WERI-Rb-1 (cell line): ENCODE data around the gene KLHL8.

ENCODE experiments used
- DNase-seq: peaks from one replicate; pipeline ENCODE4 v3.0.0-alpha.2; 2020
- H3K27ac ChIP-seq: fragments of 250-450 bp; sonication (Bioruptor Pico); 2 replicates; pipeline ENCODE4 v1.5.1; 2020; ENCODE audit warnings: mild to moderate bottlenecking, moderate library complexity
- H3K27me3 ChIP-seq: fragments of 250-450 bp; sonication (Bioruptor Pico); 2 replicates; pipeline ENCODE4 v1.5.1; 2021; ENCODE audit warnings: mild to moderate bottlenecking, low read depth, moderate library complexity; ENCODE audit not compliant: insufficient read depth, severe bottlenecking
- H3K36me3 ChIP-seq: fragments of 250-450 bp; sonication (Bioruptor Pico); 2 replicates; pipeline ENCODE4 v1.5.1; 2020; ENCODE audit warnings: mild to moderate bottlenecking, moderate library complexity
- H3K4me3 ChIP-seq: 2 replicates; pipeline ENCODE4 v1.5.1; 2011; ENCODE audit warnings: low read depth, mild to moderate bottlenecking, control low read depth, low read length
- H3K9me3 ChIP-seq: fragments of 250-450 bp; sonication (Bioruptor Pico); 2 replicates; pipeline ENCODE4 v1.5.1; 2021; ENCODE audit warnings: mild to moderate bottlenecking, moderate library complexity; ENCODE audit not compliant: severe bottlenecking
- TF ChIP-seq, protein P1 (sequence below): IDR thresholded peaks from 2 replicates; pipeline ENCODE4 v1.5.1; 2011; ENCODE audit warnings: low read depth, mild to moderate bottlenecking, control low read depth, inconsistent platforms, low read length

KLHL8 gene

DNA sequence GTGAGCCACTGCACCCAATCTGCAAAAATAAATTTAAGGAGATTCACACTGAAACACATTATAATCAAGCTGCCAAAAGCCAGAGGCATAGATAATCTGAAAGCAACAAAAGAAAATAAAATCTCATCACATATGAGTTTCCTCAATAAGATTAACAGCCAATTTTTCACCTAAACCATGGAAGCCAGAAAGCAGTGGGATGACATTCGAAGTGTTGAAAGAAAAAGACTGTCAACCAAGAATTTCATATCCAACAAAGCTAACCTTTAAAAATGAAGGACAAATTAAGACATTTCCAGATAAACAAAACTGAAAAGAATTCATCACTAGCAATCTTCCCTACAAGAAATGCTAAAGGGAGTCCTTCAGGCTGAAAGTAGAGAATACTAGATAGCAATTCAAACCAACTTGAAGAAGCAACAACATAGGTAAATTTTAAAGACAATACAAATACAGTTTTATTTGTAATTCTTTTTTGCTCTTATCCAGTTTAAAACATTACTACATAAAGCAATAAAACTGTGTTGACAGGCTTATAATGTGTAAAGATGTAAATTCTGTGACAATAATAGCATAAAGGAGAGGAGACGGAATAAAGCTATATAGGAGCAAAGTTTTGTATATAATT, 23.1 kb upstream of the KLHL8 start:
- Histone ChIP-seq H3K27me3 (no peaks in the 10 kb centered on the region), H3K9me3 (peaks cover 3% of the 10 kb centered on the region), H3K4me3 (no peak overlapping the region), H3K36me3 (no peaks in the 10 kb centered on the region), H3K27ac (no peak overlapping the region)
- TF ChIP-seq, protein P1, sequence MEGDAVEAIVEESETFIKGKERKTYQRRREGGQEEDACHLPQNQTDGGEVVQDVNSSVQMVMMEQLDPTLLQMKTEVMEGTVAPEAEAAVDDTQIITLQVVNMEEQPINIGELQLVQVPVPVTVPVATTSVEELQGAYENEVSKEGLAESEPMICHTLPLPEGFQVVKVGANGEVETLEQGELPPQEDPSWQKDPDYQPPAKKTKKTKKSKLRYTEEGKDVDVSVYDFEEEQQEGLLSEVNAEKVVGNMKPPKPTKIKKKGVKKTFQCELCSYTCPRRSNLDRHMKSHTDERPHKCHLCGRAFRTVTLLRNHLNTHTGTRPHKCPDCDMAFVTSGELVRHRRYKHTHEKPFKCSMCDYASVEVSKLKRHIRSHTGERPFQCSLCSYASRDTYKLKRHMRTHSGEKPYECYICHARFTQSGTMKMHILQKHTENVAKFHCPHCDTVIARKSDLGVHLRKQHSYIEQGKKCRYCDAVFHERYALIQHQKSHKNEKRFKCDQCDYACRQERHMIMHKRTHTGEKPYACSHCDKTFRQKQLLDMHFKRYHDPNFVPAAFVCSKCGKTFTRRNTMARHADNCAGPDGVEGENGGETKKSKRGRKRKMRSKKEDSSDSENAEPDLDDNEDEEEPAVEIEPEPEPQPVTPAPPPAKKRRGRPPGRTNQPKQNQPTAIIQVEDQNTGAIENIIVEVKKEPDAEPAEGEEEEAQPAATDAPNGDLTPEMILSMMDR: no peak
- DNase-seq: no peak

DNA sequence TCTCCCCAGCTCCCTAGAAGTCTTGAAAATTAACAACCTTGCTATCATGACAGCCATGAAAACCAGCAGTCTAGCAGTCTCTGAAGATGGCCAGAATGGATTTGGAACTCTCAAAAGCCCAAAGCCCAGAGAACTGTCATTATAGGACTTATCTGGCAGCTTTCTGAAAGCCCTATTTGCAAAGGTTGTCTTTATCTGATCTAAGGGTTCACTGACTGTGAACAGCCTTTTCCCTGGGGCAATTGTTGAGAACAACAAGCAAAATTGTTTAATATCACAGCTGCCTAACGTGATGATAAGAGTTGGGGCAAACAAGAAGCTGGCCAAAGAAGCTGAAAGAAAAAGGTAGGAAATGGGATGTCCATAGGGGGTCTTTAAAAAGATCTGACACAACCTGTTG, 20.9 kb upstream of the KLHL8 start:
- Histone ChIP-seq H3K9me3 (peaks cover 3% of the 10 kb centered on the region), H3K27me3 (no peaks in the 10 kb centered on the region), H3K4me3 (no peak overlapping the region), H3K36me3 (no peaks in the 10 kb centered on the region), H3K27ac (no peak overlapping the region)
- no peak for DNase-seq
- TF ChIP-seq, protein P1: no peak

DNA sequence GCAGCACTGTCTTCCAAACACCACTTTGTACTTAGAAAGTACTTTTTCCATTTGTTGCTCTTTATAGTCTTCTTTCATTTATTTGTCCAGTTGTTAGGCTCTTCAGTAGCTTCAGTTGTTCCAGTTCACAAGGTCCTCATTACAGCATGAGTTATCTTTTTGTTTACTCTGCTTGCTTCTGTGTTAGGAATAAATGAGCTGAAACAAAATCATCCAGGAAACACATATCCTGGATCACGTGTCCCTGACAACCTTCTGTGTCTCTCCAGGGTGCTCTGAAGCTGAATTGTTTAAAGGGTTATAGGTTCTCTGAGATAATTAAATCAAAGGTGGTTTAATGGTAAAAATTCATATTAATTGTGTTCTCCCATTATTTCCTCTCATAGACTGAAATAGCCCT, 19.9 kb upstream of the KLHL8 start:
- Histone ChIP-seq H3K27ac (no peak overlapping the region), H3K4me3 (no peak overlapping the region), H3K36me3 (no peaks in the 10 kb centered on the region), H3K27me3 (no peaks in the 10 kb centered on the region), H3K9me3 (peaks cover 3% of the 10 kb centered on the region)
- DNase-seq: no peak
- TF ChIP-seq, protein P1: no peak

DNA sequence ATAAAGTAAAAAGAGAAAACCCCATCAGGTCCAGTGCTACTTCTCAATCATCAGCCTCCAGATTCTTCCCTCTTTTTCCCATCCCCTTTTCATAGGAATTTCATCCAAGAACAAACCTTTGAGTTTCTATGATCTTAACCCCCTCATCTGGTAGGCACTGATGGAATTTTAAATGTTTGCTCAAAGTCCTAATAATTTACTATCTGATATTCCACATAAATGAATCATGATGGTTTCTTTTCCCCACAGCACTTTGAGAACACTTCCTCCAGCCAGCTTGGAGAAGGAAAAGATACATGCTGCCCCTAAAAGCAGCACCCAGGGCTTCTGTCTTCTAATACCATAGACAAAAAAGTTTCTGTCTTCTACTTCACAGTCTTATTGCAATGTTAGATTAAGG, 19.4 kb upstream of the KLHL8 start:
- no peak for DNase-seq
- Histone ChIP-seq H3K27ac (no peak overlapping the region), H3K4me3 (no peak overlapping the region), H3K36me3 (no peaks in the 10 kb centered on the region), H3K9me3 (peaks cover 3% of the 10 kb centered on the region), H3K27me3 (no peaks in the 10 kb centered on the region)
- TF ChIP-seq, protein P1: no peak

DNA sequence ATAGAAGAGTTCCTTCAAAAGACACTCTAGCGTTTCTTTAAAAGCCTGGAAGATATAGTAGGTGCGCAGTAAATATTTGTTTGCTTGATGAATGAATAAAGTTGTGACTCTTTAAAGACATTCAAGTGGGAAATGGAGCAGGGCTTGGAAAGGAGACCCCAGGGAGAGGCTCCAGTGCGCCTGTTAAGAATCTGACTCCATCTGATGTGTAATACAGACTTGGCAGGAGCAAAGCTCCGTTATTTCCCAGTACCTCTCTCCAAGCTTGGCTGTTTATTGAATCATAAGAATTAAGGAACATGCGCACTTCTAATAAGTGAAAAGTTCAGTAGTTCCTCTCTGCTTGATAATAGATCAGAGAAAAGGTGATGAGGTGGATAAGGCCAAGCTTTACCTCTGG, 18.8 kb upstream of the KLHL8 start:
- Histone ChIP-seq H3K4me3 (no peak overlapping the region), H3K27me3 (no peaks in the 10 kb centered on the region), H3K36me3 (no peaks in the 10 kb centered on the region), H3K9me3 (peaks cover 3% of the 10 kb centered on the region), H3K27ac (no peak overlapping the region)
- DNase-seq: no peak
- TF ChIP-seq, protein P1: no peak

DNA sequence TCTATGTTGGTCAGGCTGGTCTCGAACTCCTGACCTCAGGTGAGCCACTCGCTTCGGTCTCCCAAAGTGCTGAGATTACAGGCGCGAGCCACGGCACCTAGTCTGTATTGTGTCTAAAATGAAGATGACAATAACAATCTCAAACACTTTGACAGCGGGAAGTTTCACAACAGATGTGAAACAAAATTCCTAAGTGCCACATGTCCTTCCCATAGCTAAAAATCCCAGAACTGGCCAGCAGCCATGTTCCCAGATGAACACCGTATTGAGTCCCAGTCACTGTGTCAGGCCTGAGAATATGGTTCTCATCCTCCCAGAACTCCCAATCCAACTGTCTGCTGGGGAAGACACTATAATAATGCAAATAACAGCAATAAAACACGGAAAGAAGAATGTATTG, 16.4 kb upstream of the KLHL8 start:
- H3K36me3 ChIP-seq: no peaks in the 10 kb centered on the region
- no peak overlapping the region for H3K27ac ChIP-seq
- no peak for DNase-seq
- no peaks in the 10 kb centered on the region for H3K27me3 ChIP-seq
- TF ChIP-seq, protein P1: no peak
- H3K4me3 ChIP-seq: no peak overlapping the region
- no peaks in the 10 kb centered on the region for H3K9me3 ChIP-seq
